Stimulated activated CD4-positive, alpha-beta T cell treated with anti-CD3 and anti-CD28 coated beads, Interleukin-4, amount 100 ng/mL, for 1 hour (primary cell): ENCODE measurements around the gene JMJD7.

Experiments
- DNase-seq: peaks from one replicate; pipeline ENCODE4 v3.0.0-alpha.2; 2020

The JMJD7 gene

GRCh38 chr15:41849204-41849603 is 21.3 kb downstream of the JMJD7 start:
- DNase-seq, result no peak

- DNase-seq, result no peak
These were observed 22.0 kb downstream of the JMJD7 start for GRCh38 chr15:41849861-41850260.

GRCh38 chr15:41850482-41851166 is 22.7 kb downstream of the JMJD7 start:
- no peak for DNase-seq

GRCh38 chr15:41851167-41851523 is 23.3 kb downstream of the JMJD7 start:
- no peak for DNase-seq

GRCh38 chr15:41851755-41852370 is 24.0 kb downstream of the JMJD7 start:
- DNase-seq, result no peak

GRCh38 chr15:41852736-41853590 is 25.1 kb downstream of the JMJD7 start:
- DNase-seq, result no peak

- DNase-seq, result no peak
These were observed 25.9 kb downstream of the JMJD7 start for GRCh38 chr15:41853831-41854230.

- no peak for DNase-seq
These were observed 26.6 kb downstream of the JMJD7 start for GRCh38 chr15:41854443-41854842.

- DNase-seq, result no peak
These were observed 27.5 kb downstream of the JMJD7 start for GRCh38 chr15:41855261-41855961.

GRCh38 chr15:41856262-41856661 is 28.4 kb downstream of the JMJD7 start:
- DNase-seq, result no peak

GRCh38 chr15:41856716-41857115 is 28.8 kb downstream of the JMJD7 start:
- DNase-seq, result no peak

GRCh38 chr15:41857316-41857715 is 29.4 kb downstream of the JMJD7 start:
- DNase-seq, result no peak

- no peak for DNase-seq
These were observed 30.9 kb downstream of the JMJD7 start for GRCh38 chr15:41858756-41859155.

- DNase-seq, result no peak
These were observed 32.3 kb downstream of the JMJD7 start for GRCh38 chr15:41860049-41860828.

- DNase-seq, result no peak
These were observed 34.0 kb downstream of the JMJD7 start for GRCh38 chr15:41861736-41862356.

- DNase-seq, result no peak
These were observed 34.7 kb downstream of the JMJD7 start for GRCh38 chr15:41862515-41863116.

GRCh38 chr15:41865490-41866055 is 37.7 kb downstream of the JMJD7 start:
- no peak for DNase-seq

GRCh38 chr15:41866263-41866703 is 38.4 kb downstream of the JMJD7 start:
- DNase-seq, result no peak

GRCh38 chr15:41866872-41867579 is 39.1 kb downstream of the JMJD7 start:
- no peak for DNase-seq

GRCh38 chr15:41868321-41868720 is 40.4 kb downstream of the JMJD7 start:
- no peak for DNase-seq
